Pulmonary artery endothelial cell (primary cell): ENCODE measurements around the gene ANKRD34A. TPM values are rescaled to one million over a fixed set of nuclear protein-coding genes. Genes with fewer than 3 reads are reported as not detected.

Experiments
- total RNA-seq: library from RNA; depleted of rRNA; stranded (reverse); fragments of >200 nt; gene quantifications from 2 replicates; pipeline ENCODE4 v1.2.3, GENCODE V29; 2014

Gene ANKRD34A
- total RNA-seq, 1 donor from 2014 or later: 0.20 TPM

Other genes starting within 250 kb of the ANKRD34A start
- not detected in 2 replicates for gene CD160, start 245.1 kb downstream of the ANKRD34A start, total RNA-seq
- 17.9 and 20.0 TPM in 2 replicates for gene RNF115, start 140.5 kb downstream of the ANKRD34A start, total RNA-seq
- 33.7 and 36.3 TPM in 2 replicates for gene POLR3C, start 140.4 kb downstream of the ANKRD34A start, total RNA-seq
- 2.8 and 3.4 TPM in 2 replicates for gene NUDT17, start 118.9 kb downstream of the ANKRD34A start, total RNA-seq
- 7.6 and 9.8 TPM in 2 replicates for gene PIAS3, start 105.5 kb downstream of the ANKRD34A start, total RNA-seq
- 0.32 and 0.33 TPM in 2 replicates for gene ANKRD35, start 78.7 kb downstream of the ANKRD34A start, total RNA-seq
- gene ITGA10, start 54.5 kb downstream of the ANKRD34A start, total RNA-seq: 32.2 and 104 TPM in 2 replicates
- gene PEX11B, start 45.9 kb downstream of the ANKRD34A start, total RNA-seq: 30.9 and 31.9 TPM in 2 replicates
- 129 and 198 TPM in 2 replicates for gene RBM8A, start 37.1 kb downstream of the ANKRD34A start, total RNA-seq
- 22.9 and 28.6 TPM in 2 replicates for gene LIX1L, start 6.6 kb downstream of the ANKRD34A start, total RNA-seq
- gene POLR3GL, start 115 bp upstream of the ANKRD34A start, total RNA-seq: 15.9 and 16.0 TPM in 2 replicates
- gene TXNIP, start 32.0 kb upstream of the ANKRD34A start, total RNA-seq: 42.1 and 57.6 TPM in 2 replicates
- not detected in 2 replicates for gene HJV, start 57.2 kb upstream of the ANKRD34A start, total RNA-seq
- 0.66 and 1.1 TPM in 2 replicates for gene NBPF10, start 180.2 kb upstream of the ANKRD34A start, total RNA-seq